PC-3 (cell line): Measurements from ENCODE around the gene ZBTB22.
"Not testable (repeated sequence)": the region's sequence is repeated elsewhere in the genome, so short reads cannot be mapped to it uniquely, and the experiment has no call there.

ENCODE experiments used
- CTCF ChIP-seq: fragments of 300-600 bp; sonication (generic); conservative IDR thresholded peaks from 2 replicates; pipeline ENCODE4 v1.5.1; 2017; ENCODE audit warnings: antibody characterized with exemption, low read depth, mild to moderate bottlenecking, low read length
- EZH2 ChIP-seq: fragments of 300-600 bp; sonication (generic); IDR thresholded peaks from one replicate; pipeline ENCODE4 v1.6.1; 2017; ENCODE audit warnings: antibody characterized with exemption, mild to moderate bottlenecking, low read length; ENCODE audit not compliant: unreplicated experiment

DNA sequence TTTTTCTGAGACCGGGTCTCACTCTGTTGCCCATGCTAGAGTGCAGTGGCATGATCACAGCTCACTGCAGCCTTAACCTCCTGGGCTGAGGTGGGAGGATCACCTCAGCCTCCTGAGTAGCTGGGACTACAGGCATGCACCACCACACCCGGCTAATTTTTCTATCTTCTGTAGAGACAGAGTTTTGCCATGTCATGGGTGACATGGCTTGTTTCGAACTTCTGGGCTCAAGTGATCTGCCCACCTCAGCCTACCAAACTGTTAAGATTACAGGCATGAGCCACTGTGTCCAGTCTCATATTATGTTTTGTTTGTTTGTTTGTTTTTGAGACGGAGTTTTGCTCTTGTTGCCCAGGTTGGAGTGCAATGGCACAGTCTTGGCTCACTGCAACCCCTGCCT, 32.3 kb downstream of the ZBTB22 start:
- TF ChIP-seq CTCF, EZH2: not testable (repeated sequence)
